T-helper 1 cell treated with Interleukin-12 subunit alpha and Interleukin-12 subunit beta and Interleukin-4 antibody, amounts not matched to agents 30 μg/mL and 1 μg/mL, for 36 hours (primary cell): Measurements from ENCODE around the gene MAST3.

Experiments used
- H3K27ac Mint-ChIP-seq: one replicate; pipeline ENCODE4 v1.8.0; 2021; ENCODE audit warnings: mild to moderate bottlenecking, mixed read lengths
- H3K27me3 Mint-ChIP-seq: one replicate; pipeline ENCODE4 v1.8.0; 2021; ENCODE audit warnings: low read depth, mixed read lengths
- H3K36me3 Mint-ChIP-seq: one replicate; pipeline ENCODE4 v1.8.0; 2021; ENCODE audit warnings: low read depth, mixed read lengths
- H3K4me1 Mint-ChIP-seq: one replicate; pipeline ENCODE4 v1.8.0; 2021; ENCODE audit warnings: low read depth, mixed read lengths
- H3K4me3 Mint-ChIP-seq: one replicate; pipeline ENCODE4 v1.8.0; 2021; ENCODE audit warnings: mild to moderate bottlenecking, moderate library complexity, mixed read lengths
- H3K9me3 Mint-ChIP-seq: one replicate; pipeline ENCODE4 v1.8.0; 2021; ENCODE audit warnings: mixed read lengths

MAST3 gene

GRCh38 chr19:18112989-18113478 lies 15.5 kb downstream of the MAST3 start:
- Mint-ChIP-seq H3K4me3 (no peak overlapping the region), H3K4me1 (peaks cover 14% of the 10 kb centered on the region)

GRCh38 chr19:18113827-18114226 lies 16.2 kb downstream of the MAST3 start:
- H3K4me3 Mint-ChIP-seq = no peak overlapping the region
- H3K27me3 Mint-ChIP-seq = no peaks in the 10 kb centered on the region
- H3K4me1 Mint-ChIP-seq = peaks cover 16% of the 10 kb centered on the region
- no peaks in the 10 kb centered on the region for H3K36me3 Mint-ChIP-seq
- H3K27ac Mint-ChIP-seq = no peak overlapping the region
- H3K9me3 Mint-ChIP-seq = no peaks in the 10 kb centered on the region

More at GRCh38 chr19:18112989-18113478, 15.5 kb downstream of the MAST3 start:
- no peak overlapping the region for H3K27ac Mint-ChIP-seq
- no peaks in the 10 kb centered on the region for H3K36me3 Mint-ChIP-seq
- H3K9me3 Mint-ChIP-seq = no peaks in the 10 kb centered on the region
- no peaks in the 10 kb centered on the region for H3K27me3 Mint-ChIP-seq

- Mint-ChIP-seq H3K36me3 (no peaks in the 10 kb centered on the region), H3K27ac (no peak overlapping the region), H3K9me3 (no peaks in the 10 kb centered on the region)
Measured at GRCh38 chr19:18114483-18114882, 16.9 kb downstream of the MAST3 start.

GRCh38 chr19:18117364-18117691 lies 19.8 kb downstream of the MAST3 start:
- Mint-ChIP-seq H3K36me3 (peaks cover 4% of the 10 kb centered on the region), H3K4me3 (peak overlapping the region; percentile 71), H3K27me3 (no peaks in the 10 kb centered on the region), H3K27ac (peak overlapping the region; percentile 69), H3K9me3 (no peaks in the 10 kb centered on the region), H3K4me1 (peaks cover 25% of the 10 kb centered on the region)

More at GRCh38 chr19:18114483-18114882, 16.9 kb downstream of the MAST3 start:
- Mint-ChIP-seq H3K4me1 (peaks cover 19% of the 10 kb centered on the region), H3K4me3 (no peak overlapping the region), H3K27me3 (no peaks in the 10 kb centered on the region)

- H3K27me3 Mint-ChIP-seq = no peaks in the 10 kb centered on the region
- H3K27ac Mint-ChIP-seq = peak overlapping the region; percentile 89
- peaks cover 23% of the 10 kb centered on the region for H3K4me1 Mint-ChIP-seq
- no peaks in the 10 kb centered on the region for H3K9me3 Mint-ChIP-seq
- peak overlapping the region; percentile 93 for H3K4me3 Mint-ChIP-seq
- H3K36me3 Mint-ChIP-seq = peaks cover 8% of the 10 kb centered on the region
Measured at GRCh38 chr19:18117692-18118378, 20.3 kb downstream of the MAST3 start.

- H3K4me3 Mint-ChIP-seq = peak overlapping the region; percentile 93
- H3K4me1 Mint-ChIP-seq = peaks cover 22% of the 10 kb centered on the region
- H3K36me3 Mint-ChIP-seq = peaks cover 10% of the 10 kb centered on the region
- H3K27me3 Mint-ChIP-seq = no peaks in the 10 kb centered on the region
- peak overlapping the region; percentile 89 for H3K27ac Mint-ChIP-seq
- H3K9me3 Mint-ChIP-seq = no peaks in the 10 kb centered on the region
Measured at GRCh38 chr19:18118420-18119012, 20.9 kb downstream of the MAST3 start.

GRCh38 chr19:18119013-18119716 lies 21.6 kb downstream of the MAST3 start:
- peak overlapping the region; percentile 93 for H3K4me3 Mint-ChIP-seq
- H3K9me3 Mint-ChIP-seq = no peaks in the 10 kb centered on the region
- peak overlapping the region; percentile 89 for H3K27ac Mint-ChIP-seq
- peaks cover 22% of the 10 kb centered on the region for H3K4me1 Mint-ChIP-seq
- peaks cover 16% of the 10 kb centered on the region for H3K36me3 Mint-ChIP-seq
- no peaks in the 10 kb centered on the region for H3K27me3 Mint-ChIP-seq

GRCh38 chr19:18119717-18120105 lies 22.1 kb downstream of the MAST3 start:
- Mint-ChIP-seq H3K4me3 (peak overlapping the region; percentile 93), H3K36me3 (peaks cover 20% of the 10 kb centered on the region), H3K27me3 (no peaks in the 10 kb centered on the region), H3K9me3 (no peaks in the 10 kb centered on the region), H3K27ac (peak overlapping the region; percentile 89), H3K4me1 (peaks cover 22% of the 10 kb centered on the region)

- Mint-ChIP-seq H3K27ac (peak overlapping the region; percentile 89), H3K9me3 (no peaks in the 10 kb centered on the region), H3K4me3 (peak overlapping the region; percentile 93), H3K4me1 (peaks cover 22% of the 10 kb centered on the region), H3K27me3 (no peaks in the 10 kb centered on the region), H3K36me3 (peaks cover 20% of the 10 kb centered on the region)
Measured at GRCh38 chr19:18120127-18120526, 22.5 kb downstream of the MAST3 start.

GRCh38 chr19:18121166-18121565 lies 23.6 kb downstream of the MAST3 start:
- Mint-ChIP-seq H3K9me3 (no peaks in the 10 kb centered on the region), H3K36me3 (peaks cover 26% of the 10 kb centered on the region), H3K27me3 (no peaks in the 10 kb centered on the region), H3K4me1 (peaks cover 22% of the 10 kb centered on the region), H3K27ac (no peak overlapping the region), H3K4me3 (no peak overlapping the region)

GRCh38 chr19:18122424-18122823 lies 24.8 kb downstream of the MAST3 start:
- Mint-ChIP-seq H3K4me3 (no peak overlapping the region), H3K27me3 (no peaks in the 10 kb centered on the region), H3K4me1 (peaks cover 18% of the 10 kb centered on the region), H3K27ac (no peak overlapping the region), H3K9me3 (no peaks in the 10 kb centered on the region), H3K36me3 (peaks cover 26% of the 10 kb centered on the region)

- Mint-ChIP-seq H3K27ac (no peak overlapping the region), H3K4me1 (peaks cover 17% of the 10 kb centered on the region), H3K9me3 (no peaks in the 10 kb centered on the region), H3K4me3 (no peak overlapping the region), H3K27me3 (no peaks in the 10 kb centered on the region), H3K36me3 (peaks cover 27% of the 10 kb centered on the region)
Measured at GRCh38 chr19:18122860-18123795, 25.6 kb downstream of the MAST3 start.

- Mint-ChIP-seq H3K9me3 (no peaks in the 10 kb centered on the region), H3K4me3 (no peak overlapping the region), H3K4me1 (peaks cover 19% of the 10 kb centered on the region), H3K27ac (no peak overlapping the region), H3K36me3 (peaks cover 33% of the 10 kb centered on the region), H3K27me3 (no peaks in the 10 kb centered on the region)
Measured at GRCh38 chr19:18123819-18124218, 26.2 kb downstream of the MAST3 start.

GRCh38 chr19:18126097-18126496 lies 28.5 kb downstream of the MAST3 start:
- no peaks in the 10 kb centered on the region for H3K27me3 Mint-ChIP-seq
- peaks cover 41% of the 10 kb centered on the region for H3K36me3 Mint-ChIP-seq
- H3K4me1 Mint-ChIP-seq = peaks cover 4% of the 10 kb centered on the region
- no peaks in the 10 kb centered on the region for H3K9me3 Mint-ChIP-seq
- H3K27ac Mint-ChIP-seq = no peak overlapping the region
- no peak overlapping the region for H3K4me3 Mint-ChIP-seq
